ENCODE data around the gene TCERG1L. TPM values are rescaled to one million over a fixed set of nuclear protein-coding genes. Genes with fewer than 3 reads are reported as not detected.

TCERG1L gene
- total RNA-seq, 1 experiment from 2014 or later, result not detected

GRCh38 chr10:131077031-131077430, 234.5 kb downstream of the TCERG1L start:
- POLR2A ChIA-PET (ENCODE audit: unreplicated experiment), result no interaction called here
- H3K9me2 ChIP-seq (ENCODE audit: insufficient read depth), result no peaks in the 10 kb centered on the region
- CTCF ChIA-PET, result no interaction called here
- no peaks in the 10 kb centered on the region for H4K20me1 ChIP-seq (ENCODE audit: insufficient read depth)
- H2AFZ ChIP-seq, result no peak overlapping the region
- BruUV-seq (replicated peaks), result no TSS peak
- intact Hi-C loops (cut with micrococcal nuclease; ENCODE audit: unreplicated experiment), result no loop called here
- H3K9me3 ChIP-seq (ENCODE audit: insufficient read depth, low read depth), result no peaks in the 10 kb centered on the region
- TF ChIP-seq CTCF (conservative IDR thresholded peaks at IDR 0.05) (no peak), EZH2 (IDR thresholded peaks at IDR 0.05; ENCODE audit: low read depth) (no peak)
- H3K36me3 ChIP-seq (ENCODE audit: low read depth), result no peaks in the 10 kb centered on the region
- peaks cover 4% of the 10 kb centered on the region; the same call in 1 of the 2 replicates for H3F3A ChIP-seq (ENCODE audit: insufficient read depth, low read depth)
- H3K4me3 ChIP-seq, result no peak overlapping the region
- no peaks in the 10 kb centered on the region for H3K79me2 ChIP-seq (ENCODE audit: low read depth)
- H3K4me2 ChIP-seq, result no peak overlapping the region
- no peaks in the 10 kb centered on the region for H3K4me1 ChIP-seq (replicated peaks; ENCODE audit: insufficient read depth)
- H3K27me3 ChIP-seq (ENCODE audit: insufficient read depth, low read depth), result peaks cover 18% of the 10 kb centered on the region; the same call in 1 of the 2 replicates
- no peak overlapping the region for H3K27ac ChIP-seq
- DNase-seq, result no peak

GRCh38 chr10:131076356-131076755, 235.2 kb downstream of the TCERG1L start:
- no peaks in the 10 kb centered on the region for H3K9me2 ChIP-seq (ENCODE audit: insufficient read depth)
- H4K20me1 ChIP-seq (ENCODE audit: insufficient read depth), result no peaks in the 10 kb centered on the region
- no peaks in the 10 kb centered on the region for H3K79me2 ChIP-seq (ENCODE audit: low read depth)
- no peak overlapping the region for H2AFZ ChIP-seq
- no peak overlapping the region for H3K4me3 ChIP-seq
- H3F3A ChIP-seq (ENCODE audit: insufficient read depth, low read depth), result peaks cover 4% of the 10 kb centered on the region; the same call in 1 of the 2 replicates
- H3K36me3 ChIP-seq (ENCODE audit: low read depth), result no peaks in the 10 kb centered on the region
- H3K27me3 ChIP-seq (ENCODE audit: insufficient read depth, low read depth), result peaks cover 18% of the 10 kb centered on the region; the same call in 1 of the 2 replicates
- no peak overlapping the region for H3K4me2 ChIP-seq
- no peaks in the 10 kb centered on the region for H3K4me1 ChIP-seq (replicated peaks; ENCODE audit: insufficient read depth)
- intact Hi-C loops (cut with micrococcal nuclease; ENCODE audit: unreplicated experiment), result no loop called here
- H3K9me3 ChIP-seq (ENCODE audit: insufficient read depth, low read depth), result no peaks in the 10 kb centered on the region
- no peak for DNase-seq
- no TSS peak for BruUV-seq (replicated peaks)
- no peak overlapping the region for H3K27ac ChIP-seq
- TF ChIP-seq CTCF (conservative IDR thresholded peaks at IDR 0.05) (no peak), EZH2 (IDR thresholded peaks at IDR 0.05; ENCODE audit: low read depth) (no peak)
- ChIA-PET POLR2A (ENCODE audit: unreplicated experiment) (no interaction called here), CTCF (no interaction called here)

- Histone ChIP-seq H4K20me1 (ENCODE audit: insufficient read depth) (no peaks in the 10 kb centered on the region), H3K79me2 (ENCODE audit: low read depth) (no peaks in the 10 kb centered on the region), H3K27me3 (ENCODE audit: insufficient read depth, low read depth) (peaks cover 12% of the 10 kb centered on the region; the same call in 1 of the 2 replicates), H3K9me2 (ENCODE audit: insufficient read depth) (no peaks in the 10 kb centered on the region), H3K27ac (no peak overlapping the region), H3F3A (ENCODE audit: insufficient read depth, low read depth) (peaks cover 4% of the 10 kb centered on the region; the same call in 1 of the 2 replicates), H3K36me3 (ENCODE audit: low read depth) (no peaks in the 10 kb centered on the region), H3K4me2 (no peak overlapping the region), H3K4me1 (replicated peaks; ENCODE audit: insufficient read depth) (no peaks in the 10 kb centered on the region), H2AFZ (no peak overlapping the region), H3K4me3 (no peak overlapping the region), H3K9me3 (ENCODE audit: insufficient read depth, low read depth) (no peaks in the 10 kb centered on the region)
- ChIA-PET CTCF (no interaction called here), POLR2A (ENCODE audit: unreplicated experiment) (no interaction called here)
- intact Hi-C loops (cut with micrococcal nuclease; ENCODE audit: unreplicated experiment), result no loop called here
- DNase-seq, result no peak
- no peak for TF ChIP-seq CTCF (conservative IDR thresholded peaks at IDR 0.05)
- no peak for TF ChIP-seq EZH2 (IDR thresholded peaks at IDR 0.05; ENCODE audit: low read depth)
- BruUV-seq (replicated peaks), result no TSS peak
Observed at GRCh38 chr10:131075218-131075770, 236.2 kb downstream of the TCERG1L start.

Measured in PC-9 (cell line).